Right ventricle myocardium inferior (tissue), 1 donor: Measurements from ENCODE around the gene PXDN. TPM values are rescaled to one million over a fixed set of nuclear protein-coding genes. Genes with fewer than 3 reads are reported as not detected.
"Not testable (repeated sequence)": the region's sequence is repeated elsewhere in the genome, so short reads cannot be mapped to it uniquely, and the experiment has no call there.

Experiments
- ATAC-seq: fragments of 200-7000 bp; cut with Tn5 transposase; one replicate; pipeline ENCODE4 v1.9.1; 2020; ENCODE audit warnings: mild to moderate bottlenecking, moderate library complexity
- DNase-seq: peaks from one replicate; pipeline ENCODE4 v3.0.0; 2021; ENCODE audit errors: missing footprints
- intact Hi-C: fragments of 100-400 bp; cut with DNase I; formaldehyde crosslinking; loops from one replicate; pipeline ENCODE4 v1.11.0; 2022
- total RNA-seq: library from RNA; stranded (reverse); fragmentation: NEBNext Ultra II Directional; extraction: Animal tissue kit (Norgen Biotek cat#: 25700); gene quantifications from one replicate; pipeline ENCODE4 v1.2.1, GENCODE V29; 2021
- donor health status: DM: no; HTN: yes; CAD: no; lungs with severe emphysema.

Gene PXDN
- total RNA-seq, 1 donor from 2014 or later = 19.7 TPM

DNA sequence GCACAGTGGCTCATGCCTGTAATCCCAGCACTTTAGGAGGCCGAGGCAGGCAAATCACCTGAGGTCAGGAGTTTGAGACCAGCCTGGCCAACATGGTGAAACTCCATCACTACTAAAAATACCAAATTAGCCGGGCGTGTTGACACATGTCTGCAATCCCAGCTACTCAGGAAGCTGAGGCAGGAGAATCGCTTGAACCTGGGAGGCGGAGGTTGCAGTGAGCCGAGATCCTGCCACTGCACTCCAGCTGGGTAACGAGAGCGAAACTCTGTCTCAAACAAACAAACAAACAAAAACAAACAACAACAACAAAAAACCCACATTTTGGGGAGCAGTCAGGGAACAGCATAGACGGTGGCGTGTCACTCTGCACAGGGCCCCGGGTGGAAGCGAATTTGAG lies 12.8 kb upstream of the PXDN start:
- DNase-seq, ATAC-seq, intact Hi-C loops: not testable (repeated sequence)

DNA sequence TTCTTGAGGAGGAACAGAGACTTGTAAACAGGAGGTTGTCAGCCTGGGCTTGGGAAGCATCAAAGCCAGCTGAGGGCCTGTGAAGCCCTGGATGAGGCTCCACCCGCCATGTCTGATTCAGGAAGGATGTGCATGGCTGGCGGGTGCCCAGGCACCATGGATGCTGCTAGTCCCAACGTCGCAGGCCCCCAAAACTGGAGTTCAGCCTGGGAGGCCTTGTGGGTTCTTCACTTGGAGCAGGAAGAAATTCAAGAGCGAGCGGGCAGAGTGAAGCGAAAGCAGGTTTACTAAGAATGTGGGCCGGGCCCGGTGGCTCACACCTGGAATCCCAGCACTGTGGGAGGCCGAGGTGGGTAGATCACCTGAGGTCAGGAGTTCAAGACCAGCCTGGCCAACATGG lies 12.1 kb upstream of the PXDN start:
- no peak for ATAC-seq
- intact Hi-C loops = no loop called here
- no peak for DNase-seq

DNA sequence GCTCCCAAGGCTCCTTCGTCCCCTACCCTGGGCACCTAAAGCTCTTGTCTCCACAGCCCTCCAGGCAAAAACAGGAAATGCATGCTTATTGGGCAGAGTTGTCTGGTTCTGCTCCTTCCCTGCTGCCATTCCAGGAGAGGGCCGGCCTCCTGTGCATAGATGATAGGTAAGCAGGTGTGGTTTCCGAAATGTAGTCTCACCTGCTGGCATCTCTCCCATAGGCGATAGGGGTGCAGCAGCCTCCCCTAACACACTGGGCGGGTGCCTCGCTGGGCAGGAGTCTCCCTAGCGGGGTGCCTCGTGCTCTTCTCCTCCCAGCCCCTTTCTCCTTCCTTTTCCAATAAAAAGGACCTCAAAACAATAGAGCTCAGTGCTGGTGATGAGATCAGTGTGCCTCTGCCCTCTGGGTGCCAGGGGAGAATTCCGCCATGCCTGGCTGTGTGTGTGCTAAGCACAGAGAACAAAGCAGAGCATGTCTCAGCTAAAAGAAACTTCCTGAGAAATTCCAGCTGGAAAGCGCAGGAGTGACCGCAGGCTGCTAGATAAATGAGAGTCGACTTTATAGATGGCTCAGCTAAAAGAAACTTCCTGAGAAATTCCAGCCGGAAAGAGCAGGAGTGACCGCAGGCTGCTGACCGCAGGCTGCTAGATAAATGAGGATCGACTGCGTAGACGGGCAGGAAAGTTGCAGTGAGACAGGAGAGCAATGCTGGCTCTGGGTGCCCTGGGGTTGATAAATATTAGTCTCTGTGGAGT lies 11.3 kb upstream of the PXDN start:
- intact Hi-C loops = no loop called here
- ATAC-seq (no peak), DNase-seq (no peak)

DNA sequence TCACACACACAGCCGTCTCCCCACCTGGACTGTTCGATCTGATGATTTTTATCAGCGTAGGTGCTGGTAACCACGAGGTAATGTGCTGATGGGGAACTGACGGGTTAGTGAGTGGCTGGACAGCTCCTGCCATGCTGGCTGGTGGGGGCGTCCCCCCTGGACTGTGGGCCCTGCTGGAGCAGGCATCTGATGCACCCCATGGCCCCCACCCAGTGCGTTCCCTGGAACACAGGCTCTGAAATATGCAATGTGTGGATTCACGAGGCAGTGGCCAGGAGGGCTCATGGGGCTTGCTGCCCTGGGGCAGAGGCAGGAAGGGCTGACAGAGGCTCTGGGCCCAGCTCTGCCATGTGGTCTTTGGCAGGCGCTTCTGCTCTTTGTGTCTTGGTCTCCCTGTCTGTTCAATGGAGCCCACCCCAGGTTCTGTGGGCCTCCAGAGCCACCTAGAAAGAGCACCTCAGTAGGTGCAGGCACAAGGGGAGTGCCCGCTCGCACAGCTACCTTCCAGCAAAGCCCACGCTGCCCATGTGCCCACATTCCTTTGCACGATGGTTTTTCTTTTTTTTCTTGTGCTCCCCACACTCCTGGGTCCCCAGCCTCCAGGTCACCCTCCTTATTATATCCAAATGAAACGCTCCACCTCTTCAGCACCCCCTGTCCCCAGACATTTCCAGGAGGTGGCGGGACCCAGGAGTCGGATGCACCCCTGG lies 10.3 kb upstream of the PXDN start:
- ATAC-seq = no peak
- intact Hi-C loops = no loop called here
- DNase-seq = no peak

DNA sequence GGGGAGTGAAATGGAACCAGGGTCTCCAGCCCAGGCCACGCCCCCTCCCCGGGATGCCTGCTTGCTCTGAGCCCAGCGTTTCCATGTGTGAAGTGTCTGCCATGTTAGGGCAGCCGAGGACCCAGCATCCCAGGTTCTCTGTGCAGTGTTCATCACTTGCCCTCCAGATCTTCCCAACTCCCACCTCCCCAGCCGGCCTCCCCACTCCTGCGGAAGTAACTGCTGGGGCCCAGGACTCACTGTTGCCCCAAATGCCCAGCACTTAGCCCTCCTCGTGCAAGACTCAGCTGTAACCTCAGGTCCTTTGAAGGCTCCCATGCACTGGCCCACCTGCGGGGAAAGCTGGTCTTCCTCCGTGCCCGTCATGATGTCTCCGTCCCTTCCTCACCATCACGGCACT lies 9.7 kb upstream of the PXDN start:
- ATAC-seq (no peak), DNase-seq (no peak)
- intact Hi-C loops = no loop called here

DNA sequence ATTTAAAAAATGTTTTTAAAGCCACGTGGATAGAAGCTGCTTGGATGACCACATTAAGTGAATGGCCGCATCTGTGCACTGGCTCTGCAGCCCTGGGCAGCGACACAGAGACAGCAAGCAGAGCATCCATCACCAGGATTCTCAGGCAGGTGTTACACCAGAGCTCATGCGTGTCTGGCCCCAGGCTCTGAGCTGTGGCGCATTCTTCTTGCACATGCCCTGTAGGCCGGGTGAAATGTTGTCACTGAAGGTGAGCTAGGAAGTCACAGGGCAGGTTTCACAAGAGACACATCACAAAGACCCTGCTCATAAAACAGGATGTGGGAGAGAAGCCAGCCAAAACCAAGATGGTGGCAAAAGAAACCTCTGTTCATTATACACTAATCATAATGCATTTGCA lies 8.4 kb upstream of the PXDN start:
- intact Hi-C loops = no loop called here
- DNase-seq (no peak), ATAC-seq (no peak)

DNA sequence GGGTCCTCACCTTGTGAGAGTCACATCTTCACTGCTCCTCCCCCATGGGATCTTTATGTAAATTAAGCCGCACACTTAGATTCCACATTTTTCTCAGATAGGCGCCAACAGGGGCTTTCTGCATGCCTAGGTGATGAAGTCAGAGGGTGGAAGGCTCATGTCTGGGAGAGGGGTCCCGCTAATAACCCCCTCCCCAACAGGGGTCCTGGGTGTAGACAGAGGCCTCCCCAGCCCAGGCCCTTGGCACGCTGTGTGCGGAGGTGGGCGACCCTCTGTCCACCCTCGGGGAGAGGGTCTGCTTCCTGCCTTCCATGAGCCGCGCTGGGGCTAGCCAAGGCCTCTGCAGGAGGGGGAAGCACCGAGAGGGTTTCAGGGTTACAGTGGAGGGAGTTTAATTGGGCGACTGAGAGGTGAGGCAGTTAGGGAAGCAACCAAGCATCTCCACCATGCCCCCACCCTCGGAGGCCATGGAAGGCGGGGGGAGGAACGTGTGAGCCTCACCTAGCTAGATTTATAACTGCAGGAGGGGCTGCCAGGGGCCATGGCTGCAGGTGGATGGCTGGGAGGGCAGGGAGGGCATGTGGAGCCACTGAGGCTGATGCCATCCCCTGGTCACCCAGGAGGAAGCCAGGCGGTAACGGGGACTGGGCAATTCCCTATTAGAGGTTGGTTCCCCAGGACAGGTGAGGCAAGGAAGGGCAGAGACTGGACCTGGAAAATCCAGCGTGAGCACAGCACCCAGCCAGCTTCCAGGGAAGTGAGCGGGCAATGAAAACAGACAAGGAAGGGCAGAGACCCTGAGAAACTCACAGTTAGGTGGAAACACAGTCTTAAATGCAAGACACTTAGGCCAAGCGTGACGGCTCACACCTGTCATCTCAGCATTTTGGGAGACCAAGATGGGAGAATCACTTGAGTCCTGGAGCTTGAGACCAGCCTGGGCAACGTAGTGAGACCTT lies 7.7 kb upstream of the PXDN start:
- intact Hi-C loops = no loop called here
- no peak for ATAC-seq
- no peak for DNase-seq

DNA sequence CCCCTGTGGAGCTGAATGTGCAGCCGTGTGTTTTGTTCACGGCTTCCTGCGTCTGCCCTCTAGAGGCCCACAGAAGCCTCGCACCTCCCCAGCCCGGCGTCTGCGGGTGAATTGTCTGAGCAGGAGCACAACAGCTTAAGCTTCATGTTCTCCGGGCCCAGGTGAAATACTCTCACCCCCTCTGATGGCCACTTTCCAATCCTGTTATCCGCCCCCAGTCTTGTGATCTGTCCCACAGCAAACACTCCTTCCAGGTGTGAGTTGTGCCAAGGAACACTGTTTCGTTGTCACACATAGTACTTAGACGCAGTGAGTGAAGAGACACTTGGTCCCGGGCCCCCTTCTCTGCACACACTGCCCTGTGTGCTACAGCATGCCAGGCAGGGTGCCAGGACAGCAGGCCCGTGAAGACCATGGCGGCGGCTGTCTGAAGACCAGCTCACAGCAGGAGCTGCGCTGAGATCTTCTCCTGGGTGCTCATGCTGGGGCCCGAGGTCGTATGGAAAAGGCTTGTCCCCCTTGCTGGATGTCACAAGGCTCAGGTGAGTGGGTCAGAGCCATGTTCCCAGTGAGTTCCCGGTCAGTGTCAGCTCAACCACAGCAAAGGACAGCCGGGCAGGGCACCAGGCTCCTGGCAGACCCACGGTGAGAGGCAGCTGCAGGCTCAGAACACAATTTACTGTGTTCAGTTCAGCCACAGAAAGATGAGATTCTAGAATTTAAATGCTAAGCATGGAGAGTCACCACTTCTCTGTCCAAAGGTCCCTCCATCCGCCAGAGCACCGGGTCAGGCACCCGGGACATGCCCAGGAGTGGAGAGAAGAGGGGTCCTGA lies 6.8 kb upstream of the PXDN start:
- ATAC-seq (peak; percentile 78), DNase-seq (peak; percentile 71)
- intact Hi-C loops = no loop called here

DNA sequence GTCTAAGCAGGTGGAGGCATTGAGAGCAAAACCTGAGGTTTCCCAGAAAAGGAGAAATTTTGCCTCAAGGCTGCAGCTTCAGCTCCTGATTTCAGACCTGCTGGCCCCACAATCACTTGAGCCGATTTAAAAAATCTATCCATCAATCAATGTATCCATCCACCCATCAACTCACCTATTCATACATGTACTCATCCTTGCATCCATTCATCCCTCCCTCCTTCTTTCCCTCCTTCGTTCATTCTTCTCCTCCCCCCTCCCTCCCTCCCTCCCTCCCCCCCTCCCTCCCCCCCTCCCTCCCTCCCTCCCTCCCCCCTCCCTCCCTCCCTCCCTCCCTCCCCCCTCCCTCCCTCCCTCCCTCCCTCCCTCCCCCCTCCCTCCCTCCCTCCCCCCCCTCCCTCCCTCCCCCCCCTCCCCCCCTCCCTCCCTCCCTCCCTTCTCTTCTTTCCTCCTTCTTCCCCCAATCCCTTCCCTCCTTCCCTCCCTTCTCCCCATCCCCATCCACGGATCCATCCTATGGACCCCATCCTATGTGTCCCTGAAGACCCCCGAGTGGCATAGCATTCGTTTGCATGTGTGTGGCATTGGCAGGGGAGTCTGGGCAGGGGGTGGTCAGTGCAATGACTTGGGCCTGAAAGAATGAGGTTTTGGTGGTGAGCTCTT lies 6.1 kb upstream of the PXDN start:
- DNase-seq (no peak), ATAC-seq (no peak)
- intact Hi-C loops = no loop called here

DNA sequence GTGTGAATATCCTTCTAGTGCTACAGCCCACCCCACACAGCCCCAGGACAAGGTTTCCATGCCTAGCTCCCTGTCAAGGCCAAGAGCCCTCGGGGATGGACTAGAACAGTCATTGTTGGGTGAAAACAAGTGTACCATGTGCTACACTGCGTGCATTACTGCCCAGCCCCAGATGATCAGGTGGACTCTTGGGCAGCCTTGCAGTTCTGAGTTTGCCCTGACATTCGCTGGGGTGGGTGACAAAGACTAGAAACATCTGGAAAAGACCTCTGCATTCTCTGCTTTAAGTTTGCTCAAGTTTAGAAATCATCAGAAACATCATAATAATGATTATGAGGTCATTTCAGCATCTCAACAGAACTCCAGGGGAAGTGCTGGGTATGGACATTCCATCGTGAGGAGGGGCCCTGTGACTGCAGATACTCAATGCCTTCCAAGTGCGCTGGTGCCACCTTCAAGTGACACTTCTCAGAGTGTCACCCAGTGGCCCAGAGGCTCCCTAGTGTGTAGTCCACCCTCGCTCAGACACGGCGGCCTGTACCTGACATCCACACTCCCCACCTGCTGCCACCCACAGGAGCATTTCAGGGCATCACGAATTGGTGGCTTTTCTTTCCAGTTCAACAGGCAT lies 5.3 kb upstream of the PXDN start:
- DNase-seq (no peak), ATAC-seq (no peak)
- intact Hi-C loops = loop anchor here (5.0 kb wide), 1 partner anchor 97 kb away; no protein-coding TSS in a partner anchor

DNA sequence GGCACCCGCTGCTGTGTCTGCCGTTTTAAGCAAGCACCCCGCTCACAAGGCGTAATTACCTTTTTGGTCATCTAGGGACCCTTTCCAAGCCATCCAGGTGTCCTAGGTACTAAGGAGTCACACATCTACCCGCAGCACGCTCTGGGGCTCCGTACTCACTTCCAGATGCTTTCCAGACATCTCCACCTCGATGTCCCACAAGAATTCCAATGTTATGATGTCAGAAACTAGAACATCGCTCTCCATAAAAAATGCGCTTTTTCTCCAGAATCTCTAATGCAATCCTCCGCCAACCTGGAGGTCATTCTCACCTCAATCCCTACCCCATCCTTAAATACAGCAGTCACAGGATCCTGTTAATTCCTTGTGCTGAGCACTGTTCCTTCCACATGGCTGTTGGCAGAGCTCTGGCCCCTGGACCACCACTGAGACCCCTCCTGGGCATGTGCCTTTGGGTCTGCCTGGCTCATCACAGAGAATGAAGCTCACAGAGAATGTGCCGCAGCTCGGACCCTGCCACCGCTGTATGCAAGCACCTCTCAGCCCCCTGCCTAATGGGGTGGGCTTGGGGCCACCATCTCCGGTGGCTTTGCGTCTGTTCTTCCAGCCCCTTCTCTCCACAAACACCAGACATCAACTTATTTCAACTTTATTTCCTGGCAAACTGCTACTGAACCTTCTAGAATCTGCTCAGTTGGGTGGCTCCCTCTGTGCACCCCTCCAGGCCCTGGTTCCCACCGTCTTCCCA lies 4.6 kb upstream of the PXDN start:
- ATAC-seq (no peak), DNase-seq (no peak)
- intact Hi-C loops = loop anchor here (5.0 kb wide), 1 partner anchor 97 kb away; no protein-coding TSS in a partner anchor

DNA sequence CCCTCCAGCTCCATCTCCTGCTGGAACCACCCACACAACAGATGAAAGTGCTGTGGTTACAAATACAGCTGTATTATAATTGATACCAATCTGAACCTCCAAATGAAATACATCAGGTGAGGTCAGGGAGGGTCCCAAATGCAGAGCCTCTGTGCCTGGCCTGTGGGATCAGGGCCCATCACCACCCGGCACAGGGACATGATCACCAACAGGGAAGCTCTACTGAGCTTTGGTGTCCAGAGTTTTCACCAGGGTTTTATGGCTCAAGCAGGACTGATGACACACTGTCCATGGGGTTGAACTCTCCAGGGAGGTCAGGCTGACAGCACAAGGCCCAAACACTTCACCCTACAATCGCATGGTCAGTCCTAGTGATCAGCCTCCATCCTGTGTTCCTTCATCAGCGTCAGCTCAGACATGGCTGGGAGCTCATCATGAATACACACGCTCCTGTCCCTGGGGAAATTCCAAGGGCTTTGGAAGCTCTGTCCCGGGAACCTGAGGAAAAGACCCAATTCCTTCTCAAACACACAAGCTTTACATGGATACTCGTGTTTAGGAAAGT lies 3.9 kb upstream of the PXDN start:
- no peak for DNase-seq
- no peak for ATAC-seq
- intact Hi-C loops = loop anchor here (5.0 kb wide), 1 partner anchor 96 kb away; no protein-coding TSS in a partner anchor

DNA sequence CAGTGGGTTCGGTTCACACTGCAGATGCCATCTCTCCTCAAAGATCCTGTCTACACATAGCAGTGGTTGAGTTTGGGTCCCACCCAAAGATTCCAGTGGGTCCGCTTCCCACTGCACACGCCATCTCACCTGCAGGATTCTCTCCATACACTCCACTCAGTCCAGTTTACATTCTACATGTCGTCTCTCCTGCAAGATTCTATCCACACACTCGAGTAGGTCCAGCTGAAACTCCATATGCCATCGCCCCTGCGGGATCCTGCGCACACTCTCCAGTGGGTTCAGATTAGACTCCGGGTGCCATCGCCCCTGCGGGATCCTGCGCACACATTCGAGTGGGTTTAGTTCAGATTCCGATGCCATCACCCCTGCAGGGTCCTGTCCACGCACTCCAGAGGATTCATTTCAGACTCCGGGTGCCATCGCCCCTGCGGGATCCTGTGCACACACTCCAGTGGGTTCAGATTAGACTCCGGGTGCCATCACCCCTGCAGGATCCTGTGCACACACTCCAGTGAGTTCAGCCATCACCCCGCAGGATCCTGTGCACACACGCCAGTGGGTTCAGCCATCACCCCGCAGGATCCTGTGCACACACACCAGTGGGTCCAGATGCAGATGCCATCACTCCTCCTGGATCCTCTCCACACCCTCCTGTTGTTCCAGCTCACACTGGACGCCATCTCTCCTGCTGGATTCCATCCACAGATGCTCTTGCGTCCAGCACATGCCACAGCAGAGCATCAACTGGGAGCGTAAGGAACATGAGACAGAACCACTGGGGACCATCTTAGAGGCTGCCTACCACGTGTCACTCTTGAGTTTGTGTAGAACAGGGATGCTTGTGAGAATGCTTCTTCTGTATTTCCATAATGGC lies 3.0 kb upstream of the PXDN start:
- ATAC-seq = no peak
- intact Hi-C loops = loop anchor here (5.0 kb wide), 1 partner anchor 95 kb away; no protein-coding TSS in a partner anchor
- no peak for DNase-seq

DNA sequence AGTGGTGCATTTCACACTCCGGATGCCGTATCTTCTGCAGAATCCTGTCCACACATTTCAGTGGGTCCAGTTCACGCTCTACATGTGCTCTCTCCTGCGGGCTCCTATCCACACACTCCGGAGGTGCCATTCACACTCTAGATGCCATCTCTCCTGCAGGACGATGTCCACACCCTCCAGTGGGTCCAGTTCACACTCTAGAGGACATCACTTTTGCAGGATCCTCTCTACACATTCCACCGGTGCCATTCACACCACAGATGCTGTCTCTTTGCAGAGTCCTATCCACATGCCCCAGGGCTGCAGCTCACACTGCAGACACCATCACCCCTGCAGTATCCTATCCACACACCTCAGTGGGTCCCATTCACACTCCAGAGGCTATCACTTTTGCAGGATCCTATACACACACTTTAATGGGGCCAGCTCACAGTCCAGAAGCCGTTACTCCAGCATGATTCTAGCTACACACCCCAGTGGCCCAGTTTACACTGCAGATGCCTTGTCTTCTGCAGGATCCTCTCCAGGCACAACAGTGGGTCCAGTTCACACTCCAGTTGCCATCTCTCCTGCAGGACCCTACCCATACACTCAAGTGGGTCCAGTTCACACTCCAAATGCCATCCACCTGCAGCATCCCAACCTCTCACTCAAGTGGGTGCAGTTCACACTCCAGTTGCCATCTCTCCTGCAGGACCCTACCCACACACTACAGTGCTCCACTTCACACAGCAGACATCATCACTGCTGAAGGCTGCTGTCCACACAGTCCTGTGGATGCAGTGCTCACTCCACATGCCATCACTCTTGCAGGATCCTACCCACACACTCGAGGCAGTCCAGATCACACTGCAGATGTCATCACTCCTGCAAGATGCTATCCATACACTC lies 2.1 kb upstream of the PXDN start:
- ATAC-seq = no peak
- intact Hi-C loops = loop anchor here (5.0 kb wide), 1 partner anchor 94 kb away; no protein-coding TSS in a partner anchor
- DNase-seq = no peak
